Suppressor macrophage treated with lipopolysaccharide for 1 hour (primary cell): ENCODE measurements around the gene BORA.
"Not testable (repeated sequence)": the region's sequence is repeated elsewhere in the genome, so short reads cannot be mapped to it uniquely, and the experiment has no call there.

ENCODE experiments used
- DNase-seq, 3 donors: peaks; one replicate each; pipeline ENCODE4 v3.0.0-alpha.2; 2020 to 2022

Gene BORA

GRCh38 chr13:72774019-72774418 is 46.3 kb downstream of the BORA start:
- DNase-seq, result no peak

DNA sequence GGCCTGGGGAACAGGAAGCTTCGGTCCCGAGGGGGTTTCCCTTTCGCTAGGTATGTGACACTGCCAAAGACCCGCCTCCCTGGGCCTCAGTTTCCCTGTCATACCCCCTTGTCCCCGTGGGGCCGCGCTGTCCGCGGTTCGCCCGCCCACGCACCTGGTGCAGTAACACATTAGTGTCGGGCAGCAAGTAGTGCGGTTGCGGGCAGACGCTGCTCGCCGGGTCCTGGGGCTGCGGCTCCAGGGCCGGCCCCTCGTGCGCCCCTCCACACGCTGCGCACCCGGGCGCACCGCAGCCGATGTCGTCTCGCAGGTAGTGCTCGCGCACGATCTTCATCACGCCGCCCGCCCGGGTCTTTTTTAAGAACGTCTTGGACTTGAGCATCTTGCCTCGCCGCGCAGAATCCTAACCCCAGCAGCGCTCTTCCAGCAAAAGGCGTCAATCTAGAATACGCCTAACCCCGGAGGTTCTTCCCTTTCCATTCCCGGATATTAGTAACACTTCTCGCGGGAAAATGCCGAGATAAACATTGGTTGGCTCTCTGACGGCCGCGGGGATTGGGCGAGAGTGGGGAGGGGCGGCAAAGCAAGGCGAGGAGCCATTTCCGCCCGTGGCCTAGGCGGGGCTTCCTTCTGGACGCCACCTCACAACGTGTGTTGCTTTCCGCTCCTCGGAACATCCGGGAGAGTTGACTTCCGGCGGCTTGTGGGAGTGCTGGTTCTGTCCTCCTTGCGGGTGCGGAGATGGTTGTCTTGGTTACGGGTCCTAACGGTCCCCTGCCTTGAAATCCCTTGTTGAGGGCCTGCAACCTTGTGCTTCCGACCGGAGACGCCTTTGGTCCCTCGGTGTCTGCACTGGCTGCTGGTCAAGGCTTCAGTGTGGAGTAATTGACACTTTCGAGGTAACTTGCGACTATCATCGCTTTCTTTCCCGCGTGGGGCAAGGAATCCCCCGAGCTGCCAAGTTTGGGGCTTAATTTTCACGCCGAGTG is 54.0 kb downstream of the BORA start, which contains the start of the genes DIS3 and PIBF1:
TSS of gene DIS3 (minus strand) at position 450 of the 989 bp plus-strand sequence. CDS start at position 382, 68 bp downstream.
TSS of gene PIBF1 (plus strand) at position 683 of the 989 bp plus-strand sequence. CDS start 1,337 bp downstream, outside the sequence.
- peak; percentile 99 to 100 (median 99) for DNase-seq

GRCh38 chr13:72782717-72783116 is 55.0 kb downstream of the BORA start:
- DNase-seq, result peak in 2 of 3 donors; percentile 19

GRCh38 chr13:72784679-72785078 is 57.0 kb downstream of the BORA start:
- DNase-seq, result not testable (repeated sequence)

GRCh38 chr13:72788831-72789230 is 61.1 kb downstream of the BORA start:
- peak in 1 of 3 donors; percentile 34 for DNase-seq

- no peak for DNase-seq
These were observed 64.9 kb downstream of the BORA start for GRCh38 chr13:72792640-72793039.

DNA sequence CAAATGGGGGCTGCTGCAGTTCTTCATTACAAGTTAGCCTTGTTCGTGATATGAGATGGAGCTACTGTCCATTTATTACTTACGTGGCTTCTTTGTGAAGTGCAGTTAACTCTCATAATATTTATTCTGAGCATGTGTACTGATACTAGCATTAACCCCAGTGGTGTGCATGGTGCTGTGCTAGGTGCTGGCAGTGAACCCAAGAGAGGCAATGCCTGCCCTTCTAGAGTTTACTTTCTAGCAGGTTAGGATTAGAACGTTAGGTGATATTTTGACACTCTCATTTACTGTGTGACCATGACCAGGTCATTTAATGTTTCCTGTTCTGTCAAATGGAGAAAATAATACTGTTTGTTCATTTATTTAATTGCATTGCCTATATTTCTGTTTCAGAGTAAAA is 71.1 kb downstream of the BORA start:
- no peak for DNase-seq

DNA sequence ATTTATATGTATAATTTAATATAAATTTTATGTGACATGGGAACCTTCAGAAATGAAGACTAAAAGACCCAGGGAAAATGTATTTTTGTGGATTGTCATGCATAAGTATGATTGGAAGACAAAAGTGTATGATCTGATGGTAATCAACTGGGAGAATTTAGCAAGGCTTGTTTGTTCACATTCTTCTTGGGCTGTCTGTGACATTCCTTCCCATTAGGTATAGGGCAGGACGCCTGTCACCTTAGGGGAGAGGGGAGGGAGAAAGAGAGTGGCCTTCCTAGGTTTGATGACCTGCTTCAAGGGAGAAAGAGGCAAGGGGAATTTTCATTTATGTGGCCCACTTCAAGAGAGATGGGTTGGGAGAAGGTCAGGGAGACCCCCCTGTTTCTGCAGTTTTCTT is 76.6 kb downstream of the BORA start:
- no peak for DNase-seq
